ENCODE results near the gene FADS1.

DNA sequence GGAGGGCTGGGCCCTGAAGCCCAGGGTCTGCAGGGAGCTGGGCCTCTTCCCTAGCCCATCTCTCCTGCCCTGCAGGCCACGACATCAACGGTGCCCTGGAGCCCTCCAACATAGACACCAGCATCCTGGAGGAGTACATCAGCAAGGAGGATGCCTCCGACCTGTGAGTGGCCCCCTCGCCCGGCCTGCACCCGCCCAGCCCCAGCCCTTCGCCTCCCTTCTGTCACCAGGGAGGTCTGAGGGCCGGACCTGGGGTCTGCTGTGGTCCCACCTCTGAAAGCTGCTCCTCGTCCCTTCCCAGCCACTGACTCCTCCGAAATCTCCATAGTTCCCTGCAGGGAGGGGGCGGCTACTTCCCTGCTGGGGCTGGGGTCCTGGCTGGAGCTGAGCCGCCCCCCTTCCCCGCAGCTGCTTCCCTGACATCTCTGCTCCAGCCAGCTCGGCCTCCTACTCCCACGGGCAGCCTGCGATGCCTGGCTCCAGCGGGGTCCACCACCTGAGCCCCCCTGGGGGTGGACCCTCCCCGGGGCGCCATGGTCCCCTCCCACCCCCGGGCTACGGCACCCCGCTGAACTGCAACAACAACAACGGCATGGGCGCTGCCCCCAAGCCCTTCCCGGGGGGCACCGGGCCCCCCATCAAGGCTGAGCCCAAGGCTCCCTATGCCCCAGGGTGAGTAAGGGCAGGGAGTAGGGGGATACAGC, 51.1 kb downstream of the FADS1 start:
- TF ChIP-seq, protein P1, sequence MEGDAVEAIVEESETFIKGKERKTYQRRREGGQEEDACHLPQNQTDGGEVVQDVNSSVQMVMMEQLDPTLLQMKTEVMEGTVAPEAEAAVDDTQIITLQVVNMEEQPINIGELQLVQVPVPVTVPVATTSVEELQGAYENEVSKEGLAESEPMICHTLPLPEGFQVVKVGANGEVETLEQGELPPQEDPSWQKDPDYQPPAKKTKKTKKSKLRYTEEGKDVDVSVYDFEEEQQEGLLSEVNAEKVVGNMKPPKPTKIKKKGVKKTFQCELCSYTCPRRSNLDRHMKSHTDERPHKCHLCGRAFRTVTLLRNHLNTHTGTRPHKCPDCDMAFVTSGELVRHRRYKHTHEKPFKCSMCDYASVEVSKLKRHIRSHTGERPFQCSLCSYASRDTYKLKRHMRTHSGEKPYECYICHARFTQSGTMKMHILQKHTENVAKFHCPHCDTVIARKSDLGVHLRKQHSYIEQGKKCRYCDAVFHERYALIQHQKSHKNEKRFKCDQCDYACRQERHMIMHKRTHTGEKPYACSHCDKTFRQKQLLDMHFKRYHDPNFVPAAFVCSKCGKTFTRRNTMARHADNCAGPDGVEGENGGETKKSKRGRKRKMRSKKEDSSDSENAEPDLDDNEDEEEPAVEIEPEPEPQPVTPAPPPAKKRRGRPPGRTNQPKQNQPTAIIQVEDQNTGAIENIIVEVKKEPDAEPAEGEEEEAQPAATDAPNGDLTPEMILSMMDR (IDR thresholded peaks at IDR 0.05): no peak
- TF ChIP-seq POLR2A (IDR thresholded peaks at IDR 0.05): no peak

Data from esophagus squamous epithelium (tissue), 4 donors.